HG03025 (cell line): ENCODE measurements around the gene ARHGAP44.

Source experiments
- ATAC-seq: cut with Tn5 transposase; IDR thresholded peaks from one replicate; pipeline ENCODE4 v1.9.1; 2021; ENCODE audit warnings: mild to moderate bottlenecking, moderate library complexity; ENCODE audit not compliant: unreplicated experiment, low FRiP score

The ARHGAP44 gene

GRCh38 chr17:12789481-12790248 lies at the start of gene ARHGAP44:
TSS of gene ARHGAP44 (plus strand) at chr17:12789498. CDS start at chr17:12789839, 341 bp downstream.
- ATAC-seq: peak; percentile 57

GRCh38 chr17:12739500-12739899 lies 49.8 kb upstream of the ARHGAP44 start:
- ATAC-seq: no peak

- ATAC-seq: no peak
Observed at GRCh38 chr17:12743046-12743445, 46.3 kb upstream of the ARHGAP44 start.

GRCh38 chr17:12744298-12744697 lies 45.0 kb upstream of the ARHGAP44 start:
- ATAC-seq: no peak

GRCh38 chr17:12744786-12745185 lies 44.5 kb upstream of the ARHGAP44 start:
- no peak for ATAC-seq

- no peak for ATAC-seq
Observed at GRCh38 chr17:12745486-12745885, 43.8 kb upstream of the ARHGAP44 start.

GRCh38 chr17:12756786-12757185 lies 32.5 kb upstream of the ARHGAP44 start:
- ATAC-seq: no peak

GRCh38 chr17:12759090-12759489 lies 30.2 kb upstream of the ARHGAP44 start:
- ATAC-seq: no peak

- ATAC-seq: peak; percentile 57
Observed at GRCh38 chr17:12765548-12765947, 23.8 kb upstream of the ARHGAP44 start.

- ATAC-seq: no peak
Observed at GRCh38 chr17:12768255-12768654, 21.0 kb upstream of the ARHGAP44 start.

GRCh38 chr17:12769981-12770380 lies 19.3 kb upstream of the ARHGAP44 start:
- ATAC-seq: no peak

GRCh38 chr17:12773153-12773552 lies 16.1 kb upstream of the ARHGAP44 start:
- ATAC-seq: no peak

- ATAC-seq: peak; percentile 85
Observed at GRCh38 chr17:12789075-12789480, 220 bp upstream of the ARHGAP44 start.

- ATAC-seq: peak; percentile 13
Observed at GRCh38 chr17:12790249-12791106, 1.2 kb downstream of the ARHGAP44 start.

- ATAC-seq: no peak
Observed at GRCh38 chr17:12794919-12795532, 5.7 kb downstream of the ARHGAP44 start.

- ATAC-seq: no peak
Observed at GRCh38 chr17:12800855-12801365, 11.6 kb downstream of the ARHGAP44 start.

- ATAC-seq: no peak
Observed at GRCh38 chr17:12806630-12807029, 17.3 kb downstream of the ARHGAP44 start.

GRCh38 chr17:12808723-12809122 lies 19.4 kb downstream of the ARHGAP44 start:
- ATAC-seq: no peak

- ATAC-seq: no peak
Observed at GRCh38 chr17:12812877-12813276, 23.6 kb downstream of the ARHGAP44 start.

- no peak for ATAC-seq
Observed at GRCh38 chr17:12813664-12814063, 24.4 kb downstream of the ARHGAP44 start.

GRCh38 chr17:12814718-12815117 lies 25.4 kb downstream of the ARHGAP44 start:
- no peak for ATAC-seq
